Left kidney (tissue), 2 donors: ENCODE results near the gene STAG1. TPM values are rescaled to one million over a fixed set of nuclear protein-coding genes. Genes with fewer than 3 reads are reported as not detected.
"Not testable (repeated sequence)": the region's sequence is repeated elsewhere in the genome, so short reads cannot be mapped to it uniquely, and the experiment has no call there.

Source experiments
- DNase-seq: peaks from one replicate; pipeline ENCODE4 v3.0.0-alpha.2; 2013
- polyA plus RNA-seq: library from polyadenylated mRNA; unstranded; fragments of 120-200 nt; gene quantifications from one replicate; pipeline ENCODE4 v1.2.1, GENCODE V29; 2013; ENCODE audit not compliant: insufficient read length

STAG1 gene
- polyA plus RNA-seq, 1 donor: 59.1 TPM

DNA sequence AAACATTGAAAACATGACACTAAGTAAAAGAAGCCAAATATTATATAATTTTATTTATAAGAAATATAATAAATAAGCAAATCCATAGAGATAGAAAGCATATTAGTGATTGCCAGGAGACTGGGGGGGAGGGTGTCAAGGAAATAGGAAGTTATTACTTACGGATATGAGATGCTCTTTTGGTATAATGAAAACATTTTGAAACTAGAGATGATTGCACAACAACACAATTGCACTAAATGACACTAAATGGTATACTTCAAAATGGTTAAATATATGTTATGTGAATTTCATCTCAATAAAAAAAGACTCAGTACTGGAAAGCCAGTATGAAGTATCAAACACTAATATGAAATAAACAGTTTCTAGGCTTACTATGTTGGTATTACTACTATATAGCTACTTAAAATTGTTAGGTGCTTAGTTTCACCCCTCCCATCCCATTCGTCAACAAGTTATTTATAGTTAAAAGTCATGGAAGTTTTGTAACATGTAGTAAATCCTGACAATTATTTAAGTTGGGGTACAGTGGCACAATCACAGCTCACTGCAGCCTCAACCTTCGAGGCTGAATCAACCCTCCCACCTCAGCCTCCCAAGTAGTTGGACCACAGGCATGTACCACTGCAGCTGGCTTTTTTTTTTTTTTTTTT, 43.7 kb downstream of the STAG1 start:
- no peak for DNase-seq

- DNase-seq: no peak
These were observed 48.7 kb downstream of the STAG1 start for GRCh38 chr3:136703429-136703828.

GRCh38 chr3:136699271-136699828, 52.8 kb downstream of the STAG1 start:
- no peak for DNase-seq

- DNase-seq: no peak
These were observed 53.8 kb downstream of the STAG1 start for GRCh38 chr3:136698361-136698760.

- no peak for DNase-seq
These were observed 55.4 kb downstream of the STAG1 start for GRCh38 chr3:136696797-136697196.

DNA sequence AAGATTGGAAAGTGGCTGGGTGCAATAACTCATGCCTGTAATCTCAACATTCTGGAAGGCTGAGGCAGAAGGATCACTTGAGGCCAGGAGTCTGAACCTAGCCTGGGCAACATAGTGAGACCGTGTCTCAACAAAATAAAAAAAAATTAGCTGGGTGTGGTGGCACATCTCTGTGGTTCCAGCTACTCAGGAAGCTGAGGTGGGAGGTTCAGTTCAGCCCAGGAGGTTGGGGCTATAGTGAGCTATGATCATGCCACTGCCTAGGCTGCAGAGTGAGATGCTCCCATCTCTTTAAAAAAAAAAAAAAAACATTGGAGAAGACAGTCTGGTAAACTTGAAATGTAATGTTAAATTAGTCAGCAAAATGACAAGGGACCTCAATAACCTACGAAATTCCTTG, 57.9 kb downstream of the STAG1 start:
- DNase-seq: no peak

DNA sequence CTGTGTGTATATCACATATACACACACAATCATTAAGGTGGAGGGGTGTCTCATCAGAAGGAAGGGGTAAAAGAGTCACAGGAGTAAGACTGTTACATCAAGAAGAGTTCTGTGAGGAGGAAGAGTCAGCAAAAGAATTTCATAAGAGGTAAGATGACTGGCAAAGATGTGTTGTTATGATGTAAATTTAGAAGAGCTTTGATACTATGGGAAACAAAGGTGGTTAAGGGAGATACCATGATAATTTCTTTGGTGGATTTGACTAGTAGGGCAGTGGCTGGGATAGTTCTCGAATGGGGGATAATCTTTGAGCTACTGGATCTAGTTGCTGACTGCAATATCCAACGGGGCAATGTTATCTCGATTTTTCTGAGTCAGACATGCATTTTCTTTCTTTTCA, 61.6 kb downstream of the STAG1 start:
- DNase-seq: no peak

- no peak for DNase-seq
These were observed 66.3 kb downstream of the STAG1 start for GRCh38 chr3:136685882-136686281.

- no peak for DNase-seq
These were observed 69.4 kb downstream of the STAG1 start for GRCh38 chr3:136682740-136683312.

DNA sequence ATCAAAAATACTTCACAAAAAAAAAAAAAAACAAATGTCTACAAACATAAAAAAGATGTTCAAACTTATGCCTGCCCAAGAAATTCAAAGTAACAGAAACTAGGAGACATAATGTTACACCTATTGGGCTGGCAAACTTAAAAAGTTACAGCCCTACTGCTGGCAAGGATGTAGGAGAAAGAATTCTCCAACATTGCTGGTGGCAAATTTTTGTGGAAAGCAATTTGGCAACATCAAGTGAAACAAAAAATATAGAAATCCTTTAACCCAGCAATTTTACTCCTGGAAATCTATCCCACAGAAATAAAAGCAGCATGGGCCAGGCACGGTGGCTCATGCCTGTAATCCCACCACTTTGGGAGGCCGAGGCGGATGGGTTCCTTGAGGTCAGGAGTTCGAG, 73.2 kb downstream of the STAG1 start:
- DNase-seq: no peak

- no peak for DNase-seq
These were observed 76.2 kb downstream of the STAG1 start for GRCh38 chr3:136676009-136676408.

DNA sequence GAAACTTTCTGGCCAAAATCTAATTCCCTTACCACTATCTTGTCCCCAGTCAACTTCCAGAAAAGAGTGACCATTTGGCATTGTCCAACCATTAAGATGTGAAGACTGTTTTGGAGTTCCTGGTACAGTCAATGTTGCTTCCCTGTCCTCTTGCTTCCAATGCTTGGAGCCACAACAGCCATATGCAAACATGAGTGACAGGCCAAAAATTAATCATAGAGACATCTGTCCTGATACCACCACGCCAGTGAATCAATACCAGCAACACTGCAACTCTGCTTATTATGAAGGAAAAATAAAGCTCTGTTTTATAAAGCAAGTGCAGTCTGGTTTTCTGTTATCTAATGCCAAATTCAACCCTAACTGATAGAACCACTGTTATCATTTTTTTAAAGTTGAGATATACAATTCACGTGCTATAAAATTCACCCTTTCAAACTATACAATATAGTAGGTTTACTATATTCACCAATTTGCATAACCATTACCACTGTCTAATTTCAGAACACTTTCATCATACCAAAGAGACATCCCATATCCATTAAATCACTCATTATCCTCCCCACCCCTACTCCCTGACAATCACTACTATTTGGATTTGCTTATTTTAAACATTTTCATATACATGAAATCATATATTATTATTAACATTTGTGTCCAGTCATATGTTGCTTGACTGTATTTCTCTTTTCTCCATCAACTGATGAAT, 76.9 kb downstream of the STAG1 start:
- no peak for DNase-seq

GRCh38 chr3:136672457-136672856, 79.7 kb downstream of the STAG1 start:
- DNase-seq: no peak

DNA sequence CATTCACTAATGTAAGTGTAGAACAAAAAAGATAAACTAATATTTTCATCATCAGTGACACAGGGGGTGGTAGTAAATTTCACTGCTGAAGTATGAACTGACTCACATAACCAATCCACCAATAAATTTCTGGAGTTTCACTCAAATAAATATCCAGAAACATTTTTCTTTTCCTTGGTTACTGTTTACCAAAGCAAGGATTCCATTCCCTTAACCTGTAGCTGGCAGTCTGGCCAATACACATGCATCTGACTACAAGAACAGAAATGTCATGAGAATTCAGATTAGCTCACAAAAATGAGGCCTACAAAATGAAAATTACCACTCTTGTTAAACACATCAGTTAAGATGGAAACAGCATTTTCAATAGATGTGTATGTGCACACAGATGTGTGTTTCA, 80.3 kb downstream of the STAG1 start:
- DNase-seq: no peak

- DNase-seq: no peak
These were observed 82.0 kb downstream of the STAG1 start for GRCh38 chr3:136670166-136670565.

GRCh38 chr3:136667081-136667480, 85.1 kb downstream of the STAG1 start:
- no peak for DNase-seq

DNA sequence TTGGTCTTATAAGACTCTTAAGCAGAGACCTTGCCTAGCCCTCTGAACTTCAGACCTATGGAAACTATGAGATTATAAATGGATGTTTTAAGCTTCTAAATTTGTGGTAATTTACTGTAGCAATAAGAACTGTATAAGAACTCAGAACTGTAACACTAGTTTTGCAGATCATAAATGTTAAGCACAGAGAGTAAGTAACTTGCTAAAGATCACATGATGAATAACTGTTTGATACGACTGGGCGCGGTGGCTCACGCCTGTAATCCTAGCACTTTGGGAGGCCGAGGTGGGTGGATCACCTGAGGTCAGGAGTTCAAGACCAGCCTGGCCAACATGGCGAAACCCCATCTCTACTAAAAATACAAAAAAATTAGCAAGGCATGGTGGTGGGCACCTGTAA, 85.9 kb downstream of the STAG1 start:
- not testable (repeated sequence) for DNase-seq

- no peak for DNase-seq
These were observed 87.4 kb downstream of the STAG1 start for GRCh38 chr3:136664771-136665170.

DNA sequence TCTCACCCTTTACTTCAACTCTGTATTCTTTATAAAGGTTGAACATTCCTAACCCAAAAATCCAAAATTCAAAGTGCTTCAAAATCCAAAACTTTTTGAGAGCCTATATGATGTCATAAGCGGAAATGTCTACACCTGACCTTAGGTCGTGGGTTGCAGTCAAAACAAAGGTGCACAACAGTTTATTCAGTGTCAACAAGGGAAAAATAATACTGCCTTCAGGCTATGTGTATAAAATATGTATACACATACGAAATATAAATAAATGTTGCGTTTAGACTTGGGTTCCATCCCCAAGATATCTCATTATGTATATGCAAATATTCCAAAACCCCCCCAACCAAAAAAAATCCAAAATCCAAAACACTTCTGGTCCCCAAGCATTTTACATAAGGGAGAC, 90.9 kb downstream of the STAG1 start:
- no peak for DNase-seq

DNA sequence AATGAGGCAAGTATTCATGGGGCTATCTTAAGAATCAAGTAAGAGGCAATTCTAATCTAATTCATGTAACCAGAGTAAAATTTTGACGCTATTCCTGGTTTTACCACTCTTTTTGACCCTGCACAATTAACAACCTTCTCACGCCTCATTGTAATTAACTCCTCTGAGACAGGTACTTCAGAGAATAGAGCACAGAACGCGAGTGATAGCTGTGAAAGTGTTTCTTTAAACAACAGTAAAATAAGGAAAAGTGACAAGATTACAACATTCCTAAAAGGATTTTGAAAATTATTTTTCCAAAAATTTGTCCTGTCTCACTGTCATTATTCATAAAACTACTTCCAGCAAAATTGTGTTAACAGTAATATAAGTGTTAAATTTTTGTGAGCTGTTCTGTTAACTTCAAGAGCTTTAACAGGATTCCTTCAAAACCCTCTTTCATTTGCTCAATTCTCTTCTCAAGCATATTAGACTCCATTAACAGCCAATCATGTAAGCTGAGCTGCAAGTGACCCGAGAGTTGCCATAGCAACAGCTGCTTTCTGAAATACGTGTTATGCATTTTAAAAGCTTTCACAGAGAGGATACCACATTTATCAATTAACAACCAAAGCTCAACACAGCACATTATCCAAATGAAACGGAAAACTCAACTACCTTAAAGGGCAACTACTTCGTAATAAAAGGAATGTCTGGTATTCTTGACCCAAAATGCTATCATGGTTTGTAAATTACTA, 93.1 kb downstream of the STAG1 start:
- peak; percentile 50 for DNase-seq

- no peak for DNase-seq
These were observed 94.7 kb downstream of the STAG1 start for GRCh38 chr3:136657526-136657925.

- DNase-seq: no peak
These were observed 98.5 kb downstream of the STAG1 start for GRCh38 chr3:136653628-136654027.

GRCh38 chr3:136651581-136651980, 100.6 kb downstream of the STAG1 start:
- DNase-seq: no peak
